Large intestine (tissue), 3 donors: ENCODE data around the gene PTPN7. TPM values are rescaled to one million over a fixed set of nuclear protein-coding genes. Genes with fewer than 3 reads are reported as not detected.
A peak's percentile ranks its signal among the peaks of the same experiment; 100 is the strongest.
"Not testable (repeated sequence)": the region's sequence is repeated elsewhere in the genome, so short reads cannot be mapped to it uniquely, and the experiment has no call there.

Experiments used
- DNase-seq, 2 donors: peaks; one replicate each; pipeline versions ENCODE4 v3.0.0 to v3.0.0-alpha.2; 2013
- H3K27ac ChIP-seq: one replicate; pipeline ENCODE4 v1.5.1; 2013; ENCODE audit warnings: low read length
- H3K27me3 ChIP-seq: 2 replicates; pipeline ENCODE4 v1.6.1; 2013; ENCODE audit warnings: low read length; ENCODE audit not compliant: control insufficient read depth, insufficient read depth
- H3K36me3 ChIP-seq: 2 replicates; pipeline ENCODE4 v1.6.1; 2013; ENCODE audit warnings: low read length; ENCODE audit not compliant: control insufficient read depth, insufficient read depth
- H3K4me1 ChIP-seq: one replicate; pipeline ENCODE4 v1.6.1; 2013; ENCODE audit warnings: low read length; ENCODE audit not compliant: control insufficient read depth, insufficient read depth
- H3K4me3 ChIP-seq: one replicate; pipeline ENCODE4 v1.5.1; 2013; ENCODE audit warnings: low read length
- H3K9me3 ChIP-seq: one replicate; pipeline ENCODE4 v1.6.1; 2013; ENCODE audit warnings: mild to moderate bottlenecking, low read depth, low read length, moderate library complexity; ENCODE audit not compliant: control insufficient read depth
- WGBS: methylation state at CpG from one replicate; pipeline ENCODE4 v1.1.5; 2013; ENCODE audit warnings: low lambda C conversion rate; ENCODE audit not compliant: insufficient coverage; 5-methylcytosine and 5-hydroxymethylcytosine counted together
- polyA plus RNA-seq: library from polyadenylated mRNA; unstranded; fragments of 120-200 nt; gene quantifications from one replicate; pipeline ENCODE4 v1.2.1, GENCODE V29; 2013

Gene PTPN7
- polyA plus RNA-seq, 1 donor = 4.4 TPM

GRCh38 chr1:202200669-202201068 lies 40.3 kb upstream of the PTPN7 start:
- DNase-seq = no peak
- no peaks in the 10 kb centered on the region for H3K36me3 ChIP-seq
- WGBS = no CpG with 5 or more reads among the region's 8 CpGs
- H3K4me1 ChIP-seq = peaks cover 5% of the 10 kb centered on the region
- H3K9me3 ChIP-seq = peaks cover 5% of the 10 kb centered on the region
- H3K4me3 ChIP-seq = no peak overlapping the region
- H3K27me3 ChIP-seq = peaks cover 4% of the 10 kb centered on the region
- H3K27ac ChIP-seq = no peak overlapping the region

GRCh38 chr1:202200112-202200548 lies 39.7 kb upstream of the PTPN7 start:
- DNase-seq = peak in 1 of 2 donors; percentile 29
- Histone ChIP-seq H3K4me3 (no peak overlapping the region), H3K4me1 (peaks cover 5% of the 10 kb centered on the region), H3K9me3 (no peaks in the 10 kb centered on the region), H3K36me3 (no peaks in the 10 kb centered on the region), H3K27ac (no peak overlapping the region), H3K27me3 (peaks cover 9% of the 10 kb centered on the region)
- WGBS = no CpG with 5 or more reads among the region's 4 CpGs

GRCh38 chr1:202199040-202199889 lies 38.9 kb upstream of the PTPN7 start:
- Histone ChIP-seq H3K4me1 (peaks cover 5% of the 10 kb centered on the region), H3K27me3 (peaks cover 17% of the 10 kb centered on the region), H3K27ac (peak overlapping the region; percentile 28), H3K9me3 (no peaks in the 10 kb centered on the region), H3K36me3 (no peaks in the 10 kb centered on the region), H3K4me3 (no peak overlapping the region)
- no CpG with 5 or more reads among the region's 16 CpGs for WGBS
- DNase-seq = peak in 1 of 2 donors; percentile 67

GRCh38 chr1:202198366-202198724 lies 37.9 kb upstream of the PTPN7 start:
- Histone ChIP-seq H3K9me3 (peaks cover 3% of the 10 kb centered on the region), H3K27ac (no peak overlapping the region), H3K36me3 (no peaks in the 10 kb centered on the region), H3K4me3 (no peak overlapping the region), H3K27me3 (peaks cover 23% of the 10 kb centered on the region), H3K4me1 (peaks cover 10% of the 10 kb centered on the region)
- WGBS = no CpG with 5 or more reads among the region's 1 CpG
- no peak for DNase-seq

- Histone ChIP-seq H3K9me3 (peaks cover 3% of the 10 kb centered on the region), H3K27ac (no peak overlapping the region), H3K4me1 (peaks cover 16% of the 10 kb centered on the region), H3K4me3 (no peak overlapping the region), H3K27me3 (peaks cover 28% of the 10 kb centered on the region), H3K36me3 (no peaks in the 10 kb centered on the region)
- no CpG with 5 or more reads among the region's 7 CpGs for WGBS
- DNase-seq = no peak
Observed at GRCh38 chr1:202197653-202198365, 37.4 kb upstream of the PTPN7 start.

- Histone ChIP-seq H3K36me3 (no peaks in the 10 kb centered on the region), H3K27me3 (peaks cover 28% of the 10 kb centered on the region), H3K4me1 (peaks cover 25% of the 10 kb centered on the region), H3K9me3 (peaks cover 3% of the 10 kb centered on the region), H3K27ac (no peak overlapping the region), H3K4me3 (no peak overlapping the region)
- no peak for DNase-seq
- WGBS = no CpG with 5 or more reads among the region's 11 CpGs
Observed at GRCh38 chr1:202194328-202194648, 33.9 kb upstream of the PTPN7 start.

GRCh38 chr1:202193614-202194327 lies 33.4 kb upstream of the PTPN7 start, which contains the start of gene LGR6:
LGR6 (plus strand) TSS chr1:202193799; CDS start chr1:202193990, 191 bp downstream.
- peak in 1 of 2 donors; percentile 31 for DNase-seq

GRCh38 chr1:202192770-202193613 lies 32.6 kb upstream of the PTPN7 start:
- H3K4me1 ChIP-seq = peaks cover 35% of the 10 kb centered on the region
- H3K27ac ChIP-seq = no peak overlapping the region
- DNase-seq = peak; percentile 36 to 44
- peaks cover 3% of the 10 kb centered on the region for H3K9me3 ChIP-seq
- no peaks in the 10 kb centered on the region for H3K36me3 ChIP-seq
- WGBS = no CpG with 5 or more reads among the region's 18 CpGs
- H3K27me3 ChIP-seq = peaks cover 28% of the 10 kb centered on the region
- H3K4me3 ChIP-seq = no peak overlapping the region

More at GRCh38 chr1:202193614-202194327, 33.4 kb upstream of the PTPN7 start, which contains the start of gene LGR6:
- Histone ChIP-seq H3K4me1 (peaks cover 29% of the 10 kb centered on the region), H3K4me3 (no peak within 1 kb of the TSS), H3K27me3 (peaks cover 28% of the 10 kb centered on the region), H3K36me3 (no peaks in the 10 kb centered on the region), H3K27ac (no peak within 1 kb of the TSS), H3K9me3 (peaks cover 3% of the 10 kb centered on the region)
- WGBS = no CpG with 5 or more reads among the region's 61 CpGs

GRCh38 chr1:202191391-202191790 lies 31.0 kb upstream of the PTPN7 start:
- DNase-seq, H3K27ac ChIP-seq, H3K36me3 ChIP-seq, H3K9me3 ChIP-seq, H3K4me3 ChIP-seq: not testable (repeated sequence)
- peaks cover 28% of the 10 kb centered on the region for H3K27me3 ChIP-seq
- H3K4me1 ChIP-seq = peaks cover 49% of the 10 kb centered on the region
- WGBS = no CpG with 5 or more reads among the region's 33 CpGs
